Subcutaneous abdominal adipose tissue (tissue), 5 donors: ENCODE data around the gene CENPP.

ENCODE experiments used
- H3K27ac ChIP-seq: one replicate; pipeline ENCODE4 v1.7.0; 2013; ENCODE audit warnings: low read depth, mild to moderate bottlenecking, inconsistent platforms, low read length, moderate library complexity
- H3K27me3 ChIP-seq, 5 donors: one replicate each; pipeline ENCODE4 v1.7.0; 2013; ENCODE audit warnings: low read length in 5 of 5, inconsistent platforms in 1 of 5; ENCODE audit not compliant: control insufficient read depth in 5 of 5, insufficient read depth in 4 of 5
- H3K36me3 ChIP-seq, 5 donors: one replicate each; pipeline ENCODE4 v1.7.0; 2013; ENCODE audit warnings: low read length in 5 of 5; ENCODE audit not compliant: control insufficient read depth in 5 of 5, insufficient read depth in 5 of 5
- H3K4me1 ChIP-seq, 5 donors: one replicate each; pipeline ENCODE4 v1.7.0; 2013; ENCODE audit warnings: low read length in 5 of 5, mild to moderate bottlenecking in 3 of 5, moderate library complexity in 1 of 5; ENCODE audit not compliant: control insufficient read depth in 5 of 5, insufficient read depth in 5 of 5
- H3K4me3 ChIP-seq, 5 donors: one replicate each; pipeline ENCODE4 v1.7.0; 2013; ENCODE audit warnings: low read length in 5 of 5, low read depth in 1 of 5
- H3K9ac ChIP-seq, 5 donors: one replicate each; pipeline ENCODE4 v1.7.0; 2013; ENCODE audit warnings: low read length in 5 of 5, mild to moderate bottlenecking in 4 of 5, moderate library complexity in 3 of 5
- H3K9me3 ChIP-seq, 5 donors: one replicate each; pipeline ENCODE4 v1.7.0; 2013; ENCODE audit warnings: low read length in 5 of 5; ENCODE audit not compliant: control insufficient read depth in 5 of 5
- donor health status: healthy.
- donor health status: healthy.
- donor health status: healthy.
- donor health status: healthy.
- donor health status: healthy.

The CENPP gene

GRCh38 chr9:92522983-92523970 is 197.5 kb downstream of the CENPP start:
- H3K36me3 ChIP-seq, result peaks cover 0 to 20% (median 13%) of the 10 kb centered on the region in 5 donors
- H3K9me3 ChIP-seq, result no peaks in the 10 kb centered on the region
- H3K4me3 ChIP-seq, result no peak overlapping the region
- H3K9ac ChIP-seq, result no peak overlapping the region
- H3K4me1 ChIP-seq, result peaks cover 0 to 7% (median 3%) of the 10 kb centered on the region in 5 donors
- H3K27me3 ChIP-seq, result no peaks in the 10 kb centered on the region
- H3K27ac ChIP-seq, result no peak overlapping the region

GRCh38 chr9:92524881-92525280 is 199.1 kb downstream of the CENPP start:
- no peak overlapping the region for H3K9ac ChIP-seq
- H3K4me1 ChIP-seq, result peaks cover 0 to 11% (median 4%) of the 10 kb centered on the region in 5 donors
- H3K27me3 ChIP-seq, result no peaks in the 10 kb centered on the region

GRCh38 chr9:92525306-92525705 is 199.6 kb downstream of the CENPP start:
- H3K27ac ChIP-seq, result no peak overlapping the region
- peaks cover 0 to 5% (median 3%) of the 10 kb centered on the region in 5 donors for H3K36me3 ChIP-seq
- no peak overlapping the region for H3K9ac ChIP-seq
- peaks cover 0 to 11% (median 4%) of the 10 kb centered on the region in 5 donors for H3K4me1 ChIP-seq
- H3K4me3 ChIP-seq, result no peak overlapping the region
- no peaks in the 10 kb centered on the region for H3K27me3 ChIP-seq
- peaks cover 0 to 4% (median 0%) of the 10 kb centered on the region in 5 donors for H3K9me3 ChIP-seq

More at GRCh38 chr9:92524881-92525280, 199.1 kb downstream of the CENPP start:
- Histone ChIP-seq H3K4me3 (no peak overlapping the region), H3K9me3 (peaks cover 0 to under 1% (median 0%) of the 10 kb centered on the region in 5 donors), H3K36me3 (peaks cover 0 to 8% (median 7%) of the 10 kb centered on the region in 5 donors), H3K27ac (no peak overlapping the region)

- Histone ChIP-seq H3K36me3 (peaks cover 0 to 3% (median 0%) of the 10 kb centered on the region in 5 donors), H3K27ac (no peak overlapping the region), H3K27me3 (no peaks in the 10 kb centered on the region), H3K4me1 (peaks cover 0 to 11% (median 4%) of the 10 kb centered on the region in 5 donors), H3K9ac (no peak overlapping the region), H3K9me3 (peaks cover 0 to 16% (median 2%) of the 10 kb centered on the region in 5 donors), H3K4me3 (no peak overlapping the region)
Observed at GRCh38 chr9:92527291-92527828, 201.6 kb downstream of the CENPP start.

- Histone ChIP-seq H3K36me3 (peaks cover 0 to 3% (median 0%) of the 10 kb centered on the region in 5 donors), H3K4me3 (no peak overlapping the region), H3K9me3 (peaks cover 0 to 16% (median 2%) of the 10 kb centered on the region in 5 donors), H3K27me3 (no peaks in the 10 kb centered on the region), H3K27ac (peak overlapping the region; percentile 49), H3K9ac (no peak overlapping the region), H3K4me1 (peaks cover 0 to 11% (median 4%) of the 10 kb centered on the region in 5 donors)
Observed at GRCh38 chr9:92527832-92528521, 202.2 kb downstream of the CENPP start.

- Histone ChIP-seq H3K4me3 (no peak overlapping the region), H3K4me1 (peaks cover 0 to 11% (median 4%) of the 10 kb centered on the region in 5 donors), H3K36me3 (peaks cover 0 to 3% (median 0%) of the 10 kb centered on the region in 5 donors), H3K27me3 (no peaks in the 10 kb centered on the region), H3K9me3 (peaks cover 0 to 16% (median 2%) of the 10 kb centered on the region in 5 donors), H3K9ac (no peak overlapping the region), H3K27ac (peak overlapping the region; percentile 49)
Observed at GRCh38 chr9:92528522-92528849, 202.7 kb downstream of the CENPP start.

- Histone ChIP-seq H3K4me1 (peaks cover 0 to 11% (median 7%) of the 10 kb centered on the region in 5 donors), H3K4me3 (no peak overlapping the region), H3K9me3 (peaks cover 0 to 16% (median 2%) of the 10 kb centered on the region in 5 donors), H3K36me3 (peaks cover 0 to 3% (median 0%) of the 10 kb centered on the region in 5 donors), H3K27me3 (no peaks in the 10 kb centered on the region), H3K9ac (no peak overlapping the region), H3K27ac (no peak overlapping the region)
Observed at GRCh38 chr9:92529124-92529523, 203.4 kb downstream of the CENPP start.

GRCh38 chr9:92530893-92531292 is 205.1 kb downstream of the CENPP start:
- H3K27ac ChIP-seq, result no peak overlapping the region
- H3K27me3 ChIP-seq, result no peaks in the 10 kb centered on the region
- H3K4me3 ChIP-seq, result no peak overlapping the region
- H3K9ac ChIP-seq, result no peak overlapping the region
- H3K36me3 ChIP-seq, result no peaks in the 10 kb centered on the region
- H3K9me3 ChIP-seq, result peaks cover 0 to 16% (median 2%) of the 10 kb centered on the region in 5 donors
- peaks cover 0 to 20% (median 15%) of the 10 kb centered on the region in 5 donors for H3K4me1 ChIP-seq

GRCh38 chr9:92534204-92534603 is 208.5 kb downstream of the CENPP start:
- Histone ChIP-seq H3K27me3 (no peaks in the 10 kb centered on the region), H3K27ac (peak overlapping the region; percentile 47), H3K4me3 (peak overlapping the region; percentile 42 to 79 (median 57))

More at GRCh38 chr9:92534204-92534603, 208.5 kb downstream of the CENPP start:
- Histone ChIP-seq H3K4me1 (peaks cover 0 to 22% (median 12%) of the 10 kb centered on the region in 5 donors), H3K9me3 (peaks cover 0 to 16% (median 2%) of the 10 kb centered on the region in 5 donors), H3K9ac (peak overlapping the region in 1 of 5 donors; percentile 77), H3K36me3 (no peaks in the 10 kb centered on the region)
